ENCODE measurements around the gene ELOB.

ELOB gene

GRCh38 chr16:2745961-2746360 lies 31.1 kb downstream of the ELOB start:
- DNase-seq (ENCODE audit: low read depth), result no peak
- TF ChIP-seq CTCF (IDR thresholded peaks at IDR 0.05; ENCODE audit: control insufficient read depth, extremely low read depth, insufficient read depth), result no peak
- no peak overlapping the region for H3K4me3 ChIP-seq (ENCODE audit: low read depth, low read length)

DNA sequence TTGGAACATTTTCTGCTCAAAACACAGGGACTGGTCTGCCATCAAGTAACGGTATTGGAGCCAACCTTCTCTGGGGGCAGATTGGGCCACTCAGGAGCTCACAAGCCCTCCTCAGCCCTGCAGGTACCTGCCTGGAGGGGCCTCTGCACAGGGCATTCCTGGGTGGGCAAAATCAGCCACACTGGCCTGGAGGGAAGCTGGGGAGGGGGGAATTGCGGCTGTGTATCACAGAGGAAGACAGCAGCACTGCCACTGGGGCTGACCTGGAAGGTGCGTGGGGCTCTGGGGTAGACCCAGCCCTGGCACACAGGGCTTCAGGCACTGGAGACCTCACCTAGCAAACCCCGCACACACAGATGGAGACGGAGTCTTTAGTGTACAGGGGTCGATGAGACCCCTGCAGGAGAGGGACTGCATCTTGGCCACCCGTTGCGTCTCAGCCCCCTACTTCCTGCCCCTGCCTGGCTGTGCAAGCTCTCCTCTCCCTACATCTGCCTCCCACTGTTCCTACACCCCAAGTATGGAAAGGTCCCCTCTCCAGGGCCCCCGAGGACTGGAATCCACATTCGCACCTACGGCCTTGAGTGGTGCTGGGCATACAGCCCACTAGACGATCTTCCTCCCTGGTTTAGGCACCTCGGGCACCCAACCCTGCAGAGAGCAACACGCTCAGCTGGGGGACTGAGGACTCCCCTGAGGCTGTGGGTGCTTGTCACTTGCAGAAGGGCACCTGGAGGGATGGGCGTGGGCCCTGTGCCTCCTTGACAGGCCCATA lies 31.8 kb downstream of the ELOB start:
- H3K4me3 ChIP-seq (ENCODE audit: low read depth, low read length), result no peak overlapping the region
- no peak for DNase-seq (ENCODE audit: low read depth)
- no peak for TF ChIP-seq CTCF (IDR thresholded peaks at IDR 0.05; ENCODE audit: control insufficient read depth, extremely low read depth, insufficient read depth)

GRCh38 chr16:2744711-2745110 lies 32.4 kb downstream of the ELOB start:
- no peak for DNase-seq (ENCODE audit: low read depth)
- H3K4me3 ChIP-seq (ENCODE audit: low read depth, low read length), result no peak overlapping the region
- TF ChIP-seq CTCF (IDR thresholded peaks at IDR 0.05; ENCODE audit: control insufficient read depth, extremely low read depth, insufficient read depth), result no peak

DNA sequence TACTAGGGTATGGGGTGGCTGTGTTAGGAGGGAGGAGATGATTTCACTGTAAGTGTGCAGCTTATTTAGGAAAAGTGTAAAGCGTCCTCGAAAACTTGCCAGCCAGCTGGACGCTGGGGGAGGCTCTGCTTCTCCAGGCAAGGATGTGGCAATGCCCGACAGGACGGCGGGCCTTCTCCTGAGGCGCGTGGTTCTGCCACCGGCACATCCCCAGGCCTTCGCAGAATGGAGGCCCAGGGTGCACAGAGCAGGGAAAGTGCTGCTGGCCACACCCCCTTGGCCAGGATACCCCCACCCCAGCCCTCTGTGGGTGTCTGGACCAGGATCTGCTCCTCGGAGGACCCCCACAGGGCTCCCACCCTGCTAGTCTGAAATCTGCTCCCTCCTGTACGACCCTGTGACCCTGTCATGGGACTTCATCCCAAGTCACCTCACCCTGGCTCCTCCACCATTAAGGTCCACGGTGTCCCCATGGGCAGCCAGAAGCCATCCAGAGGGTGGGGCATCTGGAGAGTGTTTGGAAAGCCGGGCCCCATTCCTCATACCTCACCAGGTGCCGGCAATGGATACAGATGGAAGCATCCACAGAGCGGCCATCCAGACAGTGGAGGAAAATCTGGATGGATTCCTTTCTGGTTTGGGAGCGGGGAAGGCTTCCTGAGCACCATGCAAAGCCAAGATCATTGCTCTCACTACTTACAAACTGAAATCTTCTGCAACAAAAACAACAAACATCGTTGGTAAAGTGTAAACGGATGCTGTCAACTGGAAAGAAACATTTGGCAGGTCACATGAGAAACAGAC lies 33.9 kb downstream of the ELOB start:
- no peak for DNase-seq (ENCODE audit: low read depth)
- TF ChIP-seq CTCF (IDR thresholded peaks at IDR 0.05; ENCODE audit: control insufficient read depth, extremely low read depth, insufficient read depth), result no peak

GRCh38 chr16:2742323-2743006 lies 34.6 kb downstream of the ELOB start:
- no peak for DNase-seq (ENCODE audit: low read depth)
- no peak overlapping the region for H3K4me3 ChIP-seq (ENCODE audit: low read depth, low read length)

More for the DNA sequence above, 33.9 kb downstream of the ELOB start:
- no peak overlapping the region for H3K4me3 ChIP-seq (ENCODE audit: low read depth, low read length)

DNA sequence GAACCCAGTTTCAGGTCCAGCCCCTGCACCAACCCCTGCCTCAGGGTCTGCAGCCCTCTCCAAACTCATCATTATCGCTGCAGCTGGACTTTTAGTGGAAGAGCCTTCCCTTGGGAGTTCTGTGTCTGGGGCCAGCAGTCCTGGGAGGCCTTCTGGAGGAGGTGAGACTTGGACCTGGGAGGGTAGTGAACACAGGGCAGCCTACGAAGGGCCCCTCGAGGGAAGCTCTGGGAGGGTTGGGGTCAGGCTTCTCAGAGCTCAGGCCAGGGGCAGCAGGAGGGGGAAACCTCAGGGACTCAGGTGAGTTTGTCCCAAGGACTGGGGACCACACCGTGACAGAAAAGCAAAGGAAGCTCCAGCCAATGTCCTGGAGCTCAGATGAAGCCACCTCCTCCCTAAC lies 35.9 kb downstream of the ELOB start:
- H3K4me3 ChIP-seq (ENCODE audit: low read depth, low read length), result no peak overlapping the region
- no peak for DNase-seq (ENCODE audit: low read depth)
- TF ChIP-seq CTCF (IDR thresholded peaks at IDR 0.05; ENCODE audit: control insufficient read depth, extremely low read depth, insufficient read depth), result no peak

More at GRCh38 chr16:2742323-2743006, 34.6 kb downstream of the ELOB start:
- no peak for TF ChIP-seq CTCF (IDR thresholded peaks at IDR 0.05; ENCODE audit: control insufficient read depth, extremely low read depth, insufficient read depth)

Measured in LNCaP clone FGC (cell line).